KMS-11 (cell line): ENCODE data around the gene CD276.
"Not testable (repeated sequence)": the region's sequence is repeated elsewhere in the genome, so short reads cannot be mapped to it uniquely, and the experiment has no call there.

Source experiments
- H2AFZ ChIP-seq: fragments of 200-600 bp; sonication (generic); 2 replicates; pipeline ENCODE4 v1.6.1; 2016; ENCODE audit warnings: antibody characterized with exemption, mixed run types, low read depth
- H3K27ac ChIP-seq: fragments of 200-600 bp; sonication (generic); 2 replicates; pipeline ENCODE4 v1.6.1; 2016; ENCODE audit warnings: mild to moderate bottlenecking, mixed run types
- H3K27me3 ChIP-seq: fragments of 200-600 bp; sonication (generic); 2 replicates; pipeline ENCODE4 v1.6.1; 2017; ENCODE audit warnings: mild to moderate bottlenecking, low read depth, mixed run types, moderate library complexity; ENCODE audit not compliant: insufficient read depth
- H3K36me3 ChIP-seq: fragments of 200-600 bp; sonication (generic); 2 replicates; pipeline ENCODE4 v1.6.1; 2017; ENCODE audit warnings: mild to moderate bottlenecking, mixed run types; ENCODE audit not compliant: insufficient read depth
- H3K4me1 ChIP-seq: fragments of 200-600 bp; sonication (generic); 2 replicates; pipeline ENCODE4 v1.6.1; 2016; ENCODE audit warnings: mild to moderate bottlenecking, low read depth, mixed run types; ENCODE audit not compliant: poor library complexity, severe bottlenecking
- H3K4me2 ChIP-seq: fragments of 200-600 bp; sonication (generic); 2 replicates; pipeline ENCODE4 v1.7.0; 2016; ENCODE audit warnings: mild to moderate bottlenecking, mixed run types
- H3K4me3 ChIP-seq: fragments of 200-600 bp; sonication (generic); IDR thresholded peaks from 2 replicates; pipeline ENCODE4 v1.6.1; 2017; ENCODE audit warnings: low read depth, low read length, mixed read lengths; ENCODE audit not compliant: insufficient read depth
- H3K79me2 ChIP-seq: fragments of 200-600 bp; sonication (generic); 2 replicates; pipeline ENCODE4 v1.6.1; 2016; ENCODE audit warnings: low read depth, mixed run types; ENCODE audit not compliant: insufficient read depth
- H3K9ac ChIP-seq: fragments of 200-600 bp; sonication (generic); 2 replicates; pipeline ENCODE4 v1.6.1; 2016; ENCODE audit warnings: mild to moderate bottlenecking, mixed run types
- H4K20me1 ChIP-seq: fragments of 200-600 bp; sonication (generic); 2 replicates; pipeline ENCODE4 v1.6.1; 2016; ENCODE audit warnings: mild to moderate bottlenecking, mixed run types; ENCODE audit not compliant: insufficient read depth
- TF ChIP-seq, protein P1 (sequence below): fragments of 200-600 bp; sonication (generic); conservative IDR thresholded peaks from 2 replicates; pipeline ENCODE4 v1.6.1; 2017; ENCODE audit warnings: low read depth, mild to moderate bottlenecking, antibody characterized with exemption, low read length, moderate library complexity, mixed read lengths

CD276 gene

DNA sequence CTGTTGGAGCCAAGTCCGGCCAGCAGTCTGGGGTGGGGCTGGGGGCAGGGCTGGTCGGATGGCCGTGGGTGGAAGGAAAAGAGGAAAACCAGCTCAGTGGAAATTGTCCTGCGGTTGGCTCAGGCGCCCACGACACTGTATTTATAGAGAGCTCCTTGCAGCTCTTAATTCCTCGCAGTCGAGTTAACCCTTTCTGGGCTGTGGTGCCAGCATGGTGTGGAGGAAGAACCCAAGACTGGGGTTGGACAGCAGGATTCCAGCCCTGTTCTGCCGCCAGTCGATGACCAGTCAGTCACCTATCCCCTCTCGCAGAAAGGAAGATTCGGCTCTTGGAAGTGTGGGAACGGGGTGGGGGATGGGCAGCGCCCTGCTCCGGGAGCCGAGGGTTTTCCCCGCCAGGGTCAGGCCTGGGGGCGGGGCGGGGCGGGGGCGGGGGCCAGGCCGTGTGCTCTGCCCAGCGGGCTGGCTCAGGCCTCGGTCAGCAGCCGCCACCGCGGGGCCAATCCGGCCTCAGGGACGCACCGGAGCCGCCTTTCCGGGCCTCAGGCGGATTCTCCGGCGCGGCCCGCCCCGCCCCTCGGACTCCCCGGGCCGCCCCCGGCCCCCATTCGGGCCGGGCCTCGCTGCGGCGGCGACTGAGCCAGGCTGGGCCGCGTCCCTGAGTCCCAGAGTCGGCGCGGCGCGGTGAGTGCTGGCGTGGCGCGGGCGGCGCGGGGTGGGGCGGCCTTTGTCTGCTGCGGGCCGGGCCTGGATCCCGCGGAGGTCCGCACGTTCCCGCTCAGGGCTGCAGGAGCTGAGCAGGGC lies at the start of gene CD276:
TSS of gene CD276 (plus strand) at position 607 of the 804 bp plus-strand sequence. CDS start 15,257 bp downstream, outside the sequence.
- H4K20me1 ChIP-seq = no peaks in the 10 kb centered on the region
- peak within 1 kb of the TSS; percentile 69 for H3K9ac ChIP-seq
- peaks cover 8% of the 10 kb centered on the region for H3K4me1 ChIP-seq
- H3K79me2 ChIP-seq = no peaks in the 10 kb centered on the region
- H3K27me3 ChIP-seq = no peaks in the 10 kb centered on the region
- TF ChIP-seq, protein P1, sequence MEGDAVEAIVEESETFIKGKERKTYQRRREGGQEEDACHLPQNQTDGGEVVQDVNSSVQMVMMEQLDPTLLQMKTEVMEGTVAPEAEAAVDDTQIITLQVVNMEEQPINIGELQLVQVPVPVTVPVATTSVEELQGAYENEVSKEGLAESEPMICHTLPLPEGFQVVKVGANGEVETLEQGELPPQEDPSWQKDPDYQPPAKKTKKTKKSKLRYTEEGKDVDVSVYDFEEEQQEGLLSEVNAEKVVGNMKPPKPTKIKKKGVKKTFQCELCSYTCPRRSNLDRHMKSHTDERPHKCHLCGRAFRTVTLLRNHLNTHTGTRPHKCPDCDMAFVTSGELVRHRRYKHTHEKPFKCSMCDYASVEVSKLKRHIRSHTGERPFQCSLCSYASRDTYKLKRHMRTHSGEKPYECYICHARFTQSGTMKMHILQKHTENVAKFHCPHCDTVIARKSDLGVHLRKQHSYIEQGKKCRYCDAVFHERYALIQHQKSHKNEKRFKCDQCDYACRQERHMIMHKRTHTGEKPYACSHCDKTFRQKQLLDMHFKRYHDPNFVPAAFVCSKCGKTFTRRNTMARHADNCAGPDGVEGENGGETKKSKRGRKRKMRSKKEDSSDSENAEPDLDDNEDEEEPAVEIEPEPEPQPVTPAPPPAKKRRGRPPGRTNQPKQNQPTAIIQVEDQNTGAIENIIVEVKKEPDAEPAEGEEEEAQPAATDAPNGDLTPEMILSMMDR = no peak
- H3K36me3 ChIP-seq = no peaks in the 10 kb centered on the region
- H3K27ac ChIP-seq = no peak within 1 kb of the TSS
- H3K4me2 ChIP-seq = peak within 1 kb of the TSS; percentile 76
- peak within 1 kb of the TSS; percentile 54 for H2AFZ ChIP-seq
- H3K4me3 ChIP-seq = no peak within 1 kb of the TSS

DNA sequence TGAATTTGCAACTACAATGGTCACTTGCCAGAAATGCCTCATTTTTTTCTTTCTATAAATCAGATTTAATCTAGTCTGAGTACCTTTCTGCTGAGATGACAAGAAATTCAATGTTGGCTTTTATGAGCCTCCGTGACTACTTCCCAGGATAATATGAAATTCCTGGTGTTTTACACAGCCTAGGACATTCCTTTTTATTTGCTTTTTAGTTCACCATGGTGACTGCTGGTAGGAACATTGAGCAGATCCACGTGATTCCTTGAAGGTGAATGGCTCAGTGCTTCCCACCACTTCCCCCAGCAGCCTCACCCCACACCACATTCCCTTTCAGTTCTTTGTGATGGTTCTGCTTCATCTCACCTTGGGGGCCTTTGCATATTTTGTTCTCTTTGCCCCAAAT lies 46.7 kb upstream of the CD276 start:
- Histone ChIP-seq H3K4me1 (peaks cover 6% of the 10 kb centered on the region), H2AFZ (no peak overlapping the region), H3K9ac (no peak overlapping the region), H3K79me2 (peaks cover under 1% of the 10 kb centered on the region; the same call in 1 of the 2 replicates), H3K27ac (no peak overlapping the region), H3K4me2 (no peak overlapping the region), H3K36me3 (no peaks in the 10 kb centered on the region), H3K4me3 (no peak overlapping the region), H4K20me1 (no peaks in the 10 kb centered on the region), H3K27me3 (no peaks in the 10 kb centered on the region)
- TF ChIP-seq, protein P1 = no peak

DNA sequence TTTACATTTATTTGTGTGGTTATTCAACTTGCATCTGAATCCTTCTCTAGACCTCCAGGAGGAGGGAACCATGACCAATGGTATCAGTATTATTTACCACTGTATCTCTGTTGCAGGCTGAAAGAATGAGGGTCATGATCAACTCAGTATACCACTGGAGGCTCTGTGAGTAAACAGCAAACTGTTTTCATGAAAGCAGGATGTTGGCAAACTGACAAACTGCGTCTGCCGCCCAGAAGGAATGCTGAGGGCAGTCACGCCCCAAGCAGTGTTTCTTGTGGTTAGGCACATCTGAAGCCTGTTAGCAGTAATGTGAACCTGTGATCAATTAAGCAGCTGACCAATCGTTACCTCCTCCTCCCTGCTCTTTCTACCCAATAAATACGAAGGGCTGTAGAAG lies 44.7 kb upstream of the CD276 start:
- not testable (repeated sequence) for H3K4me3 ChIP-seq, H3K4me2 ChIP-seq, H3K36me3 ChIP-seq, H2AFZ ChIP-seq, H3K79me2 ChIP-seq, H3K27ac ChIP-seq, H4K20me1 ChIP-seq, H3K9ac ChIP-seq, H3K27me3 ChIP-seq, H3K4me1 ChIP-seq

DNA sequence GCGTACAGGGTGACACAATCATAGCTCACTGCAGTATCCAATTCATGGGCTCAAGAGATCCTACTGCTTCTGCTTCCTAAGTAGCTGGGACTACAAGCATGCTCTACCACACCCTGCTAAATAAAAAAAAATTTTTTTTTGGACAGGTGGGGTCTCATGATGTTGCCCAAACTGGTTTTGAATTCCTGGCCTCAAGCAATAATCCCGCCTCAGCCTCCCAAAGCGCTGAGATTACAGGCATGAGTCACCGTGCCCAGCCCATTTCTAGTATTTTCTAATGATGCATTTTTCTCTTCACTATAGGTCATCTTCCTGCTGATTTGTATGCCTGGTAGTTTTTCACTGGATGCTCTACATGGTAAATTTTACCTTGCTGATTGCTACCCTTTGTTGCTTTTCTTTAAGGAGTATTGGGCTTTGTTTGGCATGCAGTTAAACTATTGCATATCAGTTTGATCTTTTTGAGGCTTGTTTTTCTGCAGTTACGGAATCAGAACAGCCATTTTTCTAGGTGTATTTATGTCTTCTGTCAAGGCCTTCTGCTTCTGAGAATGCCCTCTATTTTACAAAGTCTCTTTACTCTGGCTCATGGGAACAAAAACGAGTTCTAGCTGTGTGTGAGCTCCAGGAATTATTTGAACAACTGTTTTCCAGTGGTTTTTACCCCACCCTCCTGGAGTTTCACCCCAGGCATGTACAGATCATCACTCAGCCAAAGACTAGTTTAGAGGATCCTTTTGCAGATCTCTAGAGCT lies 36.7 kb upstream of the CD276 start:
- Histone ChIP-seq H2AFZ (no peak overlapping the region), H3K9ac (no peak overlapping the region), H3K4me2 (no peak overlapping the region), H3K27ac (no peak overlapping the region), H3K36me3 (no peaks in the 10 kb centered on the region), H4K20me1 (no peaks in the 10 kb centered on the region), H3K27me3 (no peaks in the 10 kb centered on the region), H3K4me1 (no peaks in the 10 kb centered on the region), H3K4me3 (no peak overlapping the region), H3K79me2 (no peaks in the 10 kb centered on the region)
- TF ChIP-seq, protein P1 = no peak

- H3K36me3 ChIP-seq = no peaks in the 10 kb centered on the region
These were observed 36.2 kb upstream of the CD276 start for GRCh38 chr15:73648014-73648295.

More at GRCh38 chr15:73648014-73648295, 36.2 kb upstream of the CD276 start:
- TF ChIP-seq, protein P1 = no peak
- H3K4me1 ChIP-seq = no peaks in the 10 kb centered on the region
- H4K20me1 ChIP-seq = no peaks in the 10 kb centered on the region
- no peak overlapping the region for H2AFZ ChIP-seq
- no peaks in the 10 kb centered on the region for H3K79me2 ChIP-seq
- no peak overlapping the region for H3K27ac ChIP-seq
- no peak overlapping the region for H3K4me3 ChIP-seq
- H3K27me3 ChIP-seq = no peaks in the 10 kb centered on the region
- no peak overlapping the region for H3K9ac ChIP-seq
- no peak overlapping the region for H3K4me2 ChIP-seq
